Measurements from ENCODE around the gene AIG1. TPM values are rescaled to one million over a fixed set of nuclear protein-coding genes. Genes with fewer than 3 reads are reported as not detected.

The AIG1 gene
- total RNA-seq, 1 donor from 2014 or later: 35.2 TPM

DNA sequence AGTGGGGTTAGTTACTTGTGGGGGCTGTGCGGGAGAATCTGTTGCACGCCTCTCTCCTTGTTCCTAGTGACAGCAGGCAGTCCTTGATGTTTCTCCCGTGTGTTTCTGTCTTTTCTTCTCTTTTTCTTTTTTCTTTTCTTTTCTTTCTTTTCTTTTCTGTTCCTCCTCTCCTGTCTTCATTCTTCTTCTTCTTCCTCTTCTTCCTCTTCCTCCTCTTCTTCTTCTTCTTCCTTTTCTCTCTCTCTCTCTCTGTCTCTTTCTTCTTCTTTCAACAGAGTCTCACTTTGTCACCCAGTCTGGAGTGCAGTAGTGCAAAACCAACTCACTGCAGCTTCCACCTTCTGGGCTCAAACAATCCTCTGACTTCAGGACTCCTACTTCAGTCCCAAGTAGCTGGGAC is 6.8 kb upstream of the AIG1 start:
- Histone ChIP-seq H3K9me3 (ENCODE audit: insufficient read depth, low read depth, low read length) (no peaks in the 10 kb centered on the region), H3K4me2 (ENCODE audit: low read length) (no peak overlapping the region), H3K79me2 (ENCODE audit: insufficient read depth, low read length) (no peaks in the 10 kb centered on the region), H3K4me3 (ENCODE audit: insufficient read depth, low read depth, low read length) (no peak overlapping the region), H3K27ac (ENCODE audit: low read depth, low read length) (no peak overlapping the region), H3K36me3 (ENCODE audit: insufficient read depth, low read length) (no peaks in the 10 kb centered on the region), H3K9ac (ENCODE audit: low read length) (no peak overlapping the region), H3K4me1 (ENCODE audit: insufficient read depth, low read length) (no peaks in the 10 kb centered on the region), H3K27me3 (ENCODE audit: insufficient read depth, low read length) (no peaks in the 10 kb centered on the region), H4K20me1 (ENCODE audit: insufficient read depth, low read length) (no peaks in the 10 kb centered on the region), H2AFZ (ENCODE audit: low read depth, low read length) (no peak overlapping the region)
- FAIRE-seq: no peak
- Mint-ChIP-seq H3K4me3 (ENCODE audit: unreplicated experiment) (no peak overlapping the region), H3K27ac (ENCODE audit: unreplicated experiment) (no peak overlapping the region), H3K27me3 (ENCODE audit: low read depth, unreplicated experiment) (no peaks in the 10 kb centered on the region), H3K4me1 (ENCODE audit: low read depth, unreplicated experiment) (peaks cover 6% of the 10 kb centered on the region), H3K36me3 (ENCODE audit: low read depth, unreplicated experiment) (peaks cover 2% of the 10 kb centered on the region), H3K9me3 (ENCODE audit: unreplicated experiment) (no peaks in the 10 kb centered on the region)
- TF ChIP-seq, protein P1, sequence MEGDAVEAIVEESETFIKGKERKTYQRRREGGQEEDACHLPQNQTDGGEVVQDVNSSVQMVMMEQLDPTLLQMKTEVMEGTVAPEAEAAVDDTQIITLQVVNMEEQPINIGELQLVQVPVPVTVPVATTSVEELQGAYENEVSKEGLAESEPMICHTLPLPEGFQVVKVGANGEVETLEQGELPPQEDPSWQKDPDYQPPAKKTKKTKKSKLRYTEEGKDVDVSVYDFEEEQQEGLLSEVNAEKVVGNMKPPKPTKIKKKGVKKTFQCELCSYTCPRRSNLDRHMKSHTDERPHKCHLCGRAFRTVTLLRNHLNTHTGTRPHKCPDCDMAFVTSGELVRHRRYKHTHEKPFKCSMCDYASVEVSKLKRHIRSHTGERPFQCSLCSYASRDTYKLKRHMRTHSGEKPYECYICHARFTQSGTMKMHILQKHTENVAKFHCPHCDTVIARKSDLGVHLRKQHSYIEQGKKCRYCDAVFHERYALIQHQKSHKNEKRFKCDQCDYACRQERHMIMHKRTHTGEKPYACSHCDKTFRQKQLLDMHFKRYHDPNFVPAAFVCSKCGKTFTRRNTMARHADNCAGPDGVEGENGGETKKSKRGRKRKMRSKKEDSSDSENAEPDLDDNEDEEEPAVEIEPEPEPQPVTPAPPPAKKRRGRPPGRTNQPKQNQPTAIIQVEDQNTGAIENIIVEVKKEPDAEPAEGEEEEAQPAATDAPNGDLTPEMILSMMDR (IDR thresholded peaks at IDR 0.05; ENCODE audit: insufficient read depth, low read depth, low read length): no peak
- TF ChIP-seq EZH2 (IDR thresholded peaks at IDR 0.05; ENCODE audit: insufficient read depth, low read length): no peak
- DNase-seq (ENCODE audit: low read depth): no peak

DNA sequence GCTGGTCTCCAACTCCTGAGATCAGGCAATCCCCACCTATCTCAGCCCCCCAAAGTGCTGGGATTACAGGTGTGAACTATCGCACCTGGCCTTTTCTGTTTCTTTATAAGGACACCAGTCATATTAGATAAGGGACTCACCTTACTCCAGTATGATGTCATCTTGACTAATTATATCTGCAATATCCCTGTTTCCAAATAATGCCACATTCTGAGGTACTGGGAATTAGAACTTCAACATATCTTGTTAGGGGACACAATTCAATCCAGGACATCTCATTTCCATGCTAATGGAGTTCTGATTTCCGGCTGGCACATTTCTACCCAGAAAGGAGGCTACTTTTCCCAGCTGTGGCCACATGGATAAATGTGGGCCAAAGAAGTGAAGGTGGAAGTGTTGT is 6.4 kb upstream of the AIG1 start:
- no peak for FAIRE-seq
- H3K9me3 Mint-ChIP-seq (ENCODE audit: unreplicated experiment): no peaks in the 10 kb centered on the region
- Histone ChIP-seq H2AFZ (ENCODE audit: low read depth, low read length) (no peak overlapping the region), H3K4me2 (ENCODE audit: low read length) (no peak overlapping the region), H3K79me2 (ENCODE audit: insufficient read depth, low read length) (no peaks in the 10 kb centered on the region), H4K20me1 (ENCODE audit: insufficient read depth, low read length) (no peaks in the 10 kb centered on the region), H3K27ac (ENCODE audit: low read depth, low read length) (no peak overlapping the region), H3K9me3 (ENCODE audit: insufficient read depth, low read depth, low read length) (no peaks in the 10 kb centered on the region), H3K4me3 (ENCODE audit: insufficient read depth, low read depth, low read length) (no peak overlapping the region), H3K9ac (ENCODE audit: low read length) (no peak overlapping the region), H3K27me3 (ENCODE audit: insufficient read depth, low read length) (no peaks in the 10 kb centered on the region), H3K36me3 (ENCODE audit: insufficient read depth, low read length) (no peaks in the 10 kb centered on the region), H3K4me1 (ENCODE audit: insufficient read depth, low read length) (peaks cover 3% of the 10 kb centered on the region)
- H3K27me3 Mint-ChIP-seq (ENCODE audit: low read depth, unreplicated experiment): no peaks in the 10 kb centered on the region
- no peak overlapping the region for H3K4me3 Mint-ChIP-seq (ENCODE audit: unreplicated experiment)
- DNase-seq (ENCODE audit: low read depth): no peak
- H3K36me3 Mint-ChIP-seq (ENCODE audit: low read depth, unreplicated experiment): peaks cover 2% of the 10 kb centered on the region
- no peak overlapping the region for H3K27ac Mint-ChIP-seq (ENCODE audit: unreplicated experiment)
- no peak for TF ChIP-seq EZH2 (IDR thresholded peaks at IDR 0.05; ENCODE audit: insufficient read depth, low read length)
- TF ChIP-seq, protein P1 (IDR thresholded peaks at IDR 0.05; ENCODE audit: insufficient read depth, low read depth, low read length): no peak
- H3K4me1 Mint-ChIP-seq (ENCODE audit: low read depth, unreplicated experiment): peaks cover 6% of the 10 kb centered on the region

DNA sequence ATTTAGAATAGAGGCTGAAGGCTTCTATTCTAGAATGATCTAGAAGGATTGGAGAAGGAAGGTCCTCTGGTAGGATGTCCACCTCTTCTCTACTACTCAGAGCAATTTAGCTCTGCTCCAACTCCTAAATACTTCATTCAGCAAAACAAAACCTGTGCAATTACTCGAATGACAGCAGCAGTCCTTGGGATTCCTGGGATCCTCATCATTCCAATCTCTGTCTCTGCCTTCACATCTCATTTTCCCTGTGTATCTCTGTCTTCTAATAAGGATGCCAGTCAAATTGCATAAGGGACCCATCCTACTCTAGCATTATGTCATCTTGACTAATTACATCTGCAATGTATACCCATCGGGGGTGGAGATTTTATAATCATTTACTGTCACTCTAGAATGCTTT is 5.5 kb upstream of the AIG1 start:
- Mint-ChIP-seq H3K9me3 (ENCODE audit: unreplicated experiment) (no peaks in the 10 kb centered on the region), H3K4me3 (ENCODE audit: unreplicated experiment) (no peak overlapping the region), H3K4me1 (ENCODE audit: low read depth, unreplicated experiment) (peaks cover 6% of the 10 kb centered on the region), H3K27ac (ENCODE audit: unreplicated experiment) (no peak overlapping the region), H3K27me3 (ENCODE audit: low read depth, unreplicated experiment) (no peaks in the 10 kb centered on the region), H3K36me3 (ENCODE audit: low read depth, unreplicated experiment) (peaks cover 2% of the 10 kb centered on the region)
- Histone ChIP-seq H3K9ac (ENCODE audit: low read length) (no peak overlapping the region), H4K20me1 (ENCODE audit: insufficient read depth, low read length) (no peaks in the 10 kb centered on the region), H3K4me2 (ENCODE audit: low read length) (no peak overlapping the region), H3K4me1 (ENCODE audit: insufficient read depth, low read length) (peaks cover 11% of the 10 kb centered on the region), H3K79me2 (ENCODE audit: insufficient read depth, low read length) (no peaks in the 10 kb centered on the region), H3K4me3 (ENCODE audit: insufficient read depth, low read depth, low read length) (no peak overlapping the region), H3K36me3 (ENCODE audit: insufficient read depth, low read length) (no peaks in the 10 kb centered on the region), H3K27me3 (ENCODE audit: insufficient read depth, low read length) (no peaks in the 10 kb centered on the region), H3K27ac (ENCODE audit: low read depth, low read length) (no peak overlapping the region), H2AFZ (ENCODE audit: low read depth, low read length) (no peak overlapping the region), H3K9me3 (ENCODE audit: insufficient read depth, low read depth, low read length) (no peaks in the 10 kb centered on the region)
- no peak for FAIRE-seq
- TF ChIP-seq, protein P1 (IDR thresholded peaks at IDR 0.05; ENCODE audit: insufficient read depth, low read depth, low read length): no peak
- no peak for TF ChIP-seq EZH2 (IDR thresholded peaks at IDR 0.05; ENCODE audit: insufficient read depth, low read length)
- DNase-seq (ENCODE audit: low read depth): no peak
